H1 (cell line): ENCODE measurements around the gene SEC22C. TPM values are rescaled to one million over a fixed set of nuclear protein-coding genes. Genes with fewer than 3 reads are reported as not detected.

Experiments used
- CTCF ChIA-PET: fragments of 300-600 bp; sonication (Branson Sonifier 250); formaldehyde crosslinking; loops from one replicate; lab custom pipeline; 2021; ENCODE audit not compliant: partially characterized antibody; lab: Charles Lee
- POLR2A ChIA-PET: fragments of 300-600 bp; sonication (Branson Sonifier 250); formaldehyde crosslinking; loops from one replicate; lab custom pipeline; 2021; ENCODE audit warnings: inconsistent platforms; ENCODE audit not compliant: partially characterized antibody; lab: Charles Lee
- DNase-seq, 2 experiments: peaks; one replicate each; pipeline versions ENCODE4 v3.0.0 to v3.0.0-alpha.2; 2010 to 2022; ENCODE audit warnings: low spot score in 2 of 2, low read depth in 1 of 2, mixed read lengths in 1 of 2
- FAIRE-seq: peaks from 2 replicates; lab custom pipeline; 2011; peaks lifted over from hg19 to GRCh38; lab: Jason Lieb, UNC
- H2AFZ ChIP-seq: 2 replicates; pipeline ENCODE4 v1.8.1; 2012; ENCODE audit warnings: low read length, inconsistent platforms
- H2AK5ac ChIP-seq: 2 replicates; pipeline ENCODE4 v1.6.1; 2013; ENCODE audit warnings: low read depth, low read length
- H2BK120ac ChIP-seq: replicated peaks from 2 replicates; pipeline ENCODE3; 2013; ENCODE audit warnings: low read depth, low read length, inconsistent platforms
- H2BK12ac ChIP-seq: 2 replicates; pipeline ENCODE4 v1.6.1; 2013; ENCODE audit warnings: low read depth, low read length
- H2BK15ac ChIP-seq: 2 replicates; pipeline ENCODE4 v1.6.1; 2013; ENCODE audit warnings: low read length
- H2BK20ac ChIP-seq: 2 replicates; pipeline ENCODE4 v1.6.1; 2013; ENCODE audit warnings: low read length
- H2BK5ac ChIP-seq: 2 replicates; pipeline ENCODE4 v1.6.1; 2013; ENCODE audit warnings: low read depth, low read length
- H3K14ac ChIP-seq: 2 replicates; pipeline ENCODE4 v1.6.1; 2013; ENCODE audit warnings: inconsistent platforms; ENCODE audit not compliant: insufficient read length
- H3K18ac ChIP-seq: 2 replicates; pipeline ENCODE4 v1.6.1; 2013; ENCODE audit warnings: low read length; ENCODE audit errors: extremely low read depth
- H3K23ac ChIP-seq: 2 replicates; pipeline ENCODE4 v1.6.1; 2013; ENCODE audit warnings: inconsistent platforms; ENCODE audit not compliant: insufficient read length
- H3K23me2 ChIP-seq: 2 replicates; pipeline ENCODE4 v1.6.1; 2013; ENCODE audit warnings: low read depth, low read length
- H3K27ac ChIP-seq: 2 replicates; pipeline ENCODE4 v1.6.1; 2011; ENCODE audit warnings: low read depth, low read length, inconsistent platforms
- H3K27me3 ChIP-seq, 4 experiments: replicated peaks in 1 of 4; 1 replicate in 1 of 4; 2 replicates in 3 of 4; pipeline versions ENCODE4 v1.6.1 to v1.8.1; 2011 to 2013; ENCODE audit warnings: low read length in 3 of 4, mild to moderate bottlenecking in 3 of 4, inconsistent platforms in 2 of 4, mixed read lengths in 2 of 4, moderate library complexity in 1 of 4; ENCODE audit not compliant: control insufficient read depth in 3 of 4, insufficient read depth in 3 of 4; ENCODE audit errors: extremely low read depth in 1 of 4
- H3K36me3 ChIP-seq, 4 experiments: 2 replicates each; pipeline versions ENCODE4 v1.6.1 to v1.8.1; 2011 to 2013; ENCODE audit warnings: mild to moderate bottlenecking in 4 of 4, low read length in 3 of 4, moderate library complexity in 2 of 4, control low read depth in 1 of 4, inconsistent platforms in 1 of 4; ENCODE audit not compliant: insufficient read depth in 4 of 4, control insufficient read depth in 2 of 4
- H3K4ac ChIP-seq: replicated peaks from 2 replicates; pipeline ENCODE3; 2013; ENCODE audit warnings: low read length, low read depth, mixed read lengths, inconsistent platforms; ENCODE audit not compliant: insufficient read length
- H3K4me1 ChIP-seq, 4 experiments: replicated peaks in 1 of 4; 1 replicate in 1 of 4; 2 replicates in 3 of 4; pipeline versions ENCODE4 v1.6.1 to v1.8.1; 2011 to 2013; ENCODE audit warnings: low read length in 3 of 4, inconsistent platforms in 2 of 4, mixed read lengths in 1 of 4; ENCODE audit not compliant: insufficient read depth in 4 of 4, control insufficient read depth in 3 of 4
- H3K4me2 ChIP-seq, 2 experiments: 2 replicates each; pipeline versions ENCODE4 v1.6.1 to v1.8.1; 2011 to 2013; ENCODE audit warnings: low read depth in 2 of 2, low read length in 2 of 2, control low read depth in 1 of 2, inconsistent platforms in 1 of 2, mild to moderate bottlenecking in 1 of 2; ENCODE audit not compliant: insufficient read depth in 1 of 2
- H3K4me3 ChIP-seq, 4 experiments: fragments of 200-600, 300-600 bp in 1 of 4; sonication (generic), shearing (Covaris generic), sonication (Bioruptor Twin) in 1 of 4; 2 replicates each; pipeline versions ENCODE4 v1.5.1 to v1.8.1; 2011 to 2016; ENCODE audit warnings: low read length in 4 of 4, low read depth in 3 of 4, control low read depth in 2 of 4, inconsistent platforms in 2 of 4, mild to moderate bottlenecking in 2 of 4, mixed read lengths in 1 of 4, moderate library complexity in 1 of 4; ENCODE audit not compliant: insufficient read depth in 2 of 4; ENCODE audit errors: extremely low read depth in 1 of 4
- H3K56ac ChIP-seq: replicated peaks from 2 replicates; pipeline ENCODE3; 2013; ENCODE audit warnings: low read depth, mild to moderate bottlenecking, mixed read lengths, low read length, inconsistent platforms; ENCODE audit not compliant: insufficient read length
- H3K79me1 ChIP-seq: 2 replicates; pipeline ENCODE4 v1.6.1; 2013; ENCODE audit warnings: low read depth, low read length, control low read depth
- H3K79me2 ChIP-seq, 2 experiments: 2 replicates each; pipeline versions ENCODE4 v1.6.1 to v1.8.1; 2012 to 2013; ENCODE audit warnings: low read length in 2 of 2, mild to moderate bottlenecking in 2 of 2, inconsistent platforms in 1 of 2; ENCODE audit not compliant: insufficient read depth in 2 of 2, control insufficient read depth in 1 of 2
- H3K9ac ChIP-seq, 4 experiments: replicated peaks in 1 of 4; 1 replicate in 1 of 4; 2 replicates in 3 of 4; pipeline versions ENCODE4 v1.6.1 to v1.8.1; 2011 to 2013; ENCODE audit warnings: low read depth in 3 of 4, low read length in 3 of 4, control low read depth in 2 of 4, mild to moderate bottlenecking in 2 of 4, moderate library complexity in 2 of 4, inconsistent platforms in 1 of 4; ENCODE audit errors: extremely low read depth in 1 of 4
- H3K9me3 ChIP-seq, 2 experiments: 2 replicates each; pipeline versions ENCODE4 v1.6.1 to v1.8.1; 2012 to 2013; ENCODE audit warnings: mild to moderate bottlenecking in 2 of 2, moderate library complexity in 2 of 2, control low read depth in 1 of 2, inconsistent platforms in 1 of 2, low read depth in 1 of 2, low read length in 1 of 2, mixed read lengths in 1 of 2; ENCODE audit not compliant: insufficient read depth in 2 of 2
- H4K20me1 ChIP-seq, 2 experiments: replicated peaks in 1 of 2; 2 replicates each; pipeline versions ENCODE3 to v1.8.1; 2011 to 2013; ENCODE audit warnings: inconsistent platforms in 2 of 2, low read length in 2 of 2, mild to moderate bottlenecking in 1 of 2; ENCODE audit not compliant: insufficient read depth in 2 of 2, control insufficient read depth in 1 of 2
- H4K5ac ChIP-seq: 2 replicates; pipeline ENCODE4 v1.6.1; 2013; ENCODE audit warnings: low read length, low read depth, mixed read lengths, inconsistent platforms; ENCODE audit not compliant: insufficient read length
- H4K8ac ChIP-seq: 2 replicates; pipeline ENCODE4 v1.8.0; 2013; ENCODE audit warnings: mild to moderate bottlenecking, moderate library complexity, low read length, inconsistent platforms; ENCODE audit not compliant: insufficient read depth; ENCODE audit errors: extremely low read depth
- H4K91ac ChIP-seq: replicated peaks from 2 replicates; pipeline ENCODE3; 2013; ENCODE audit warnings: low read length, mixed read lengths, inconsistent platforms; ENCODE audit not compliant: insufficient read length
- MAFK ChIP-seq: IDR thresholded peaks from 2 replicates; pipeline ENCODE4 v1.6.1; 2012; ENCODE audit warnings: low read depth, mild to moderate bottlenecking, improper control_type of control experiment, low read length
- WGBS, 2 experiments: shearing (Covaris generic) in 1 of 2; methylation state at CpG; one replicate each; pipeline versions ENCODE4 v1.1.6 to v1.1.7; 2013 to 2015; ENCODE audit warnings: low lambda C conversion rate in 2 of 2, mixed read lengths in 2 of 2, inconsistent platforms in 1 of 2, low coverage in 1 of 2, missing lambda C conversion rate in 1 of 2; ENCODE audit not compliant: insufficient replicate concordance in 2 of 2, insufficient coverage in 1 of 2, insufficient read length in 1 of 2; ENCODE audit errors: extremely low coverage in 1 of 2, missing lambda C conversion rate in 1 of 2; 5-methylcytosine and 5-hydroxymethylcytosine counted together
- polyA plus RNA-seq, 7 experiments: library from polyadenylated mRNA; depleted of rRNA in 3 of 7; stranded (reverse) in 5 of 7; unstranded in 2 of 7; fragments of >200 nt in 5 of 7; fragments of 200-250 nt in 2 of 7; gene quantifications; 1 replicate in 5 of 7; 2 replicates in 1 of 7; 4 replicates in 1 of 7; pipeline versions ENCODE4 v1.2.1 to v1.2.3, GENCODE V29; 2011 to 2013; ENCODE audit warnings: missing spikeins in 2 of 7, mixed read lengths in 2 of 7
- total RNA-seq: library from RNA; stranded (reverse); fragmentation: NEBNext Ultra II Directional; extraction: Animal tissue kit (Norgen Biotek cat#: 25700); gene quantifications from 2 replicates; pipeline ENCODE4 v1.2.1, GENCODE V29; 2021

The SEC22C gene
- total and polyA plus RNA-seq, 2 of the 8 experiments (the other 6 are each of a cell fraction or from before 2014, with no cell fraction given) = 23.4 to 38.3 TPM

DNA sequence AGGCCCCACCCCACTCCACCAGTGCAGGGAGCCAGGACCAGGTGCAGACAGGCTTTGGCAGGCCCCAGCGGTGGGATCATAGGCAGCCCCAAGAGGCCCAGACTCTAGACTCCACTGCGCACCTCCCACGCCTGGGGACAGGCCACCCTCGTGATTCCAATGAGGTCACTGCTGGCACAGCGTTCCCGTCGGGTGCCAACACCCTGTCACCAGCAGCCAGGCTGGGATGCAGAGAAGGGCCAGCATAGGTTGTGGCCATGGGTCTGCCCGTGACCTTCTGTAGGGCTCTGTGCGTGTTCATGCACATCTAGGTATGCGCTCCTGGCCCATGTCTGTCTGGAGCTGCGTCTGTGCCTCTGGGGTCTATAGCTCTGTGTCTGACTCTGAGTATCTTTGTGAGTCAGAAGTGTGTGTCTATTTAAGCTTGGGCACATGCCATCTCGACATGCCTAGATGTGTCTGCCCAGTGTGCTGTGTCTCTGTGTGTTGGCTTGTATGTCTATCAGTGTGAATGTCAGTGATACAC lies 66.3 kb downstream of the SEC22C start:
- Histone ChIP-seq H3K4me3 (no peak overlapping the region), H3K4ac (no peak overlapping the region), H3K4me1 (no peaks in the 10 kb centered on the region), H2BK120ac (no peak overlapping the region), H2AK5ac (no peak overlapping the region; the same call in 1 of the 2 replicates), H3K18ac (no peak overlapping the region), H3K27ac (no peak overlapping the region), H3K79me1 (no peaks in the 10 kb centered on the region), H3K23ac (no peak overlapping the region), H3K79me2 (no peaks in the 10 kb centered on the region), H4K8ac (no peak overlapping the region), H3K36me3 (no peaks in the 10 kb centered on the region; a peak in 1 of 8 replicates), H4K5ac (no peak overlapping the region), H3K27me3 (no peaks in the 10 kb centered on the region), H3K9ac (no peak overlapping the region), H4K91ac (no peak overlapping the region), H2BK15ac (no peak overlapping the region), H3K56ac (no peak overlapping the region), H4K20me1 (no peaks in the 10 kb centered on the region), H2AFZ (no peak overlapping the region), H3K4me2 (no peak overlapping the region), H3K23me2 (no peaks in the 10 kb centered on the region; the same call in 1 of the 2 replicates), H3K14ac (no peak overlapping the region), H2BK5ac (no peak overlapping the region), H2BK12ac (no peak overlapping the region), H3K9me3 (no peaks in the 10 kb centered on the region), H2BK20ac (no peak overlapping the region)
- 92% methylated on average over 12 of the region's 12 CpGs; no CpG with 5 or more reads in 1 of the 2 experiments for whole genome bisulfite sequencing, 2 experiments
- FAIRE-seq = no peak
- POLR2A ChIA-PET = no interaction called here
- CTCF ChIA-PET = interaction anchor here (0.6 to 23.3 kb wide), 4 partner anchors 9 to 61 kb away, joined by 3 to 458 read pairs (median 5); no protein-coding TSS in a partner anchor
- no peak for DNase-seq
- TF ChIP-seq MAFK = no peak
